Pulmonary artery endothelial cell (primary cell): ENCODE results near the gene PLAGL1. TPM values are rescaled to one million over a fixed set of nuclear protein-coding genes. Genes with fewer than 3 reads are reported as not detected.
"Not testable (repeated sequence)": the region's sequence is repeated elsewhere in the genome, so short reads cannot be mapped to it uniquely, and the experiment has no call there.

Experiments used
- DNase-seq: peaks from one replicate; pipeline ENCODE4 v3.0.0-alpha.2; 2011; ENCODE audit warnings: low read depth, low spot score
- total RNA-seq: library from RNA; depleted of rRNA; stranded (reverse); fragments of >200 nt; gene quantifications from 2 replicates; pipeline ENCODE4 v1.2.3, GENCODE V29; 2014

The PLAGL1 gene, protein sequence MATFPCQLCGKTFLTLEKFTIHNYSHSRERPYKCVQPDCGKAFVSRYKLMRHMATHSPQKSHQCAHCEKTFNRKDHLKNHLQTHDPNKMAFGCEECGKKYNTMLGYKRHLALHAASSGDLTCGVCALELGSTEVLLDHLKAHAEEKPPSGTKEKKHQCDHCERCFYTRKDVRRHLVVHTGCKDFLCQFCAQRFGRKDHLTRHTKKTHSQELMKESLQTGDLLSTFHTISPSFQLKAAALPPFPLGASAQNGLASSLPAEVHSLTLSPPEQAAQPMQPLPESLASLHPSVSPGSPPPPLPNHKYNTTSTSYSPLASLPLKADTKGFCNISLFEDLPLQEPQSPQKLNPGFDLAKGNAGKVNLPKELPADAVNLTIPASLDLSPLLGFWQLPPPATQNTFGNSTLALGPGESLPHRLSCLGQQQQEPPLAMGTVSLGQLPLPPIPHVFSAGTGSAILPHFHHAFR
- total RNA-seq: 8.8 and 19.7 TPM in 2 replicates

DNA sequence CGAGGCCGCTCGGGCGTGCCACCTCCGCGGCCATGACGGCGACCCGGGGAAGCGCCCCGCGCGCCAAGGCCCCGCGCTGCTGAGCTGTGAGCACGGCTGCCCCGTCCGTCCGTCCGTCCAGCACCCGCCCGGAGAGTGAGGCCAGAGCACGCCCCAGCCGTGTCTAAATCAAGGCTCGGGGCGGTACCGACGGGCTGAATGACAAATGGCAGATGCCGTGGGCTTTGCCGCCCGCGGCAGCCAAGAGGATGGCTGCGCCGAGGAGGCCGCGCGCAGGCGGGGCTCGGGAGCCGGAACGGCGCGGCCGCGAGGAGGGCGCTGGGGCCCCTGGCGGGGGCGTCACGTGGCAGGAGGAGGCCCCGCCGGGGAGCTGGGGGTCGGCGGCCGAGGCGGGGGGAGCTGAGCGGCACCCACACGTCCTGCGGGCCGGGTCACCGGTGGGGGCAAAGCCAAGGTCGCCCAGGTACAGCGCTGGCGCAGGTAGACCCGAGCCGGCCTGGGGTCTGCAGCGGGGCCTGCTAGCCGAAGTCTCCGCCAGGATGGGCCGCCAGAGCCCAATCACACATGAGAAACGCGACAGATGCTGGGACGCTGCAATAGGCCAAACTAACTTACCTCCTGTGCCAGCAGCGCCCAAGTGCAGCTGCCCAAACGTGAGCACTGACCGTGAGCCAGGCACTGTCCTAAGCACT, at the start of gene PLAGL1:
Gene PLAGL1, minus strand, starts transcription at position 140 of the 692 bp plus-strand sequence. CDS start 60,123 bp downstream, outside the sequence.
- peak; percentile 15 for DNase-seq

DNA sequence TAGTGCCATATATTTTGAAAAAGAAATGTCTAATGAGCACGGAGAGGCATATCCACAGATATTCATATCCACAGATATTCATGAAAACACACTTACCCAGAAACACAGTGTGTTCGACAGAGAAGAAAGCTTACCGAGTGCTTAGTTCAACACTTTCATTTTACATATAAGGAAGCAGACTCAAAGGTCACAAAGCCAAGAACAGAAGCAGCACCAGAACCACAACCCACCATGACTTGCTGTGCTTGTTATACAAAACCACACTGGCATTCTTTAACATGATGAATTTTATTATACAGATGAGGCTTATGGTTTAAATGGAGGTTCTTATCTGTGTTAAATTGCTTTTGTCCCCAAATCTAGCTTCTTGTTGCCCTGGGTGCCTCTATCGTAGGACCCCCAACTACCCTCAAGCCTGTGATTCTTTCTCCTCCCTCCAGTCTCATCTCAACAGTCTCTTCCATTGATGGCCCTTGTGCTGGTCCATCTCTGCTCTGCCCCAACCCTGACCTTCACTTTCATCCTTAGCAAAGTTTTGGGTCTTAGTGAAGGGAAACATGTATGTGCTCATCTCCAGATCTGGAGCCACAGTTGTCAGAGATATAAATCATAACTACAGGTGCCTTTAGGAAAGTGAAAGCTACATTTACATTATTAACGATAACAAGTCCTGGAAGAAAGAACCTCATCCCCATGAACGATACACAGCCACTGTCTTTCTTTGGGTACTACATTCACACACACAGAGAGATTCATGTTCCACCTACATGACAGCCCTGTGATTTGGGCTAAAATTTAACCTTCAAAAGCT, 47.3 kb upstream of the PLAGL1 start:
- no peak for DNase-seq

DNA sequence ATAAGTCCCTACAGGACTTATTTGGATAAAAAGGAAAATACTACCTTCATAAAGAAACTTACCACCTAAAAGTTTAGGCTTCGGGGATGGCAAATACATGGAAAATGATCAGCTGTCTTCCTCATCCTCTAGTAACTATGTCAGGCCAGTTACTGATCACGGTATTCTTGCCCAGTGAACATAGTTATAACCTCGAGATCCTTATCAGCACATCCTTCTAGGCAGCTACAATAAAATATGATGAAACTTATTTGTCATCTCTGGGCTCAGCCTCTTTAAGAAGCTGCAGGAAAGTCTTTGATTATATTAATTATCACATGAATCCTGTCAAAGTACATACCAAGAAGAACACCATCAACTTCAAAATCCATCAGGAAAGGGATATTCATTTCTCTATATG, 45.5 kb upstream of the PLAGL1 start:
- DNase-seq: no peak

DNA sequence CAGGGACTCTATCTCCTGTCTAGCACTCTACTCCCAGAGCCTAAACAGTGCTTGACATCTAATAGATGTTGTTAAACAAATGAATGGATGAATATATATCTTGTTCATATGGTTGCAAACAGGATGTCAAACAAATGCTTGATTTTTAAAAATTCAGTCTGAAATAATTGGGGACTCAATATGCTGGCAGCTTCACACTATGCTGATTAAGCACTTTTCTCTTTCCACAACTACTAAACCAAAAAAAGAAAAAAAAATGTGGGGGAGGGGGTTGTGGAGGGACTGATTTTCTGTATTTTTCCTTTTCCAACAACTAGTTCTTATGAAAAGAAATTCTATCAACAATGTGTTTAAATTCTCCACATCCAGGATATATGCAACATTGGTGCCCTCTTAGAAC, 44.4 kb upstream of the PLAGL1 start:
- no peak for DNase-seq

DNA sequence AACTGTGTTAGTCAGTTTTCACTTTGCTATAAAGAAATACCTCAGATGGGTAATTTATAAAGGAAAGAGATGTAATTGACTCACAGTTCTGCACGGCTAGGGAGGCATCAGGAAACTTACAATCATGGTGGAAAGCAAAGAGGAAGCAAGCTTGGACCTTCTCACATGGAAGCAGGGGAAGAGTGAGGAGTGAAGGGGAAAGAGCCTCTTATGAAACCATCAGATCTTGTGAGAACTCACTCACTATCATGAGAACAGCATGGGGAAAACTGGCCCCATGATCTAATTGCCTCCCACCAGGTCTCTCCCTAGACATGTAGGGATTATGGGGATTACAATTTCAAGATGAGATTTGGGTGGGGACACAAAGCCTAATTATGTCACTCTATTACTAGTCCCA, 41.3 kb upstream of the PLAGL1 start:
- no peak for DNase-seq

DNA sequence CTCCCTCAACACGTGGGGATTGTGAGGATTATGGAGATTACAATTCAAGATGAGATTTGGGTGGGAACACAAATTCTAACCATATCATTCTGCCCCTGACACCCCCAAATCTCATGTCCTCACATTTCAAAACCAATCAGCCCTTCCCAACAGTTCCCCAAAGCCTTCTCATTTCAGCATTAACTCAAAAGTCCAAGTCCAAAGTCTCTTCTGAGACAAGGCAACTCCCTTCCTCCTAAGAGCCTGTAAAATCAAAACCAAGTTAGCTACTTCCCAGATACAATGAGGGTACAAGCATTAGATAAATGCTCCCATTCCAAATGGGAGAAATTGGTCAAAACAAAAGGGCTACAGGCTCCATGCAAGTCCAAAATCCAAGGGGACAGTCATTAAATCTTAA, 39.6 kb upstream of the PLAGL1 start:
- no peak for DNase-seq

DNA sequence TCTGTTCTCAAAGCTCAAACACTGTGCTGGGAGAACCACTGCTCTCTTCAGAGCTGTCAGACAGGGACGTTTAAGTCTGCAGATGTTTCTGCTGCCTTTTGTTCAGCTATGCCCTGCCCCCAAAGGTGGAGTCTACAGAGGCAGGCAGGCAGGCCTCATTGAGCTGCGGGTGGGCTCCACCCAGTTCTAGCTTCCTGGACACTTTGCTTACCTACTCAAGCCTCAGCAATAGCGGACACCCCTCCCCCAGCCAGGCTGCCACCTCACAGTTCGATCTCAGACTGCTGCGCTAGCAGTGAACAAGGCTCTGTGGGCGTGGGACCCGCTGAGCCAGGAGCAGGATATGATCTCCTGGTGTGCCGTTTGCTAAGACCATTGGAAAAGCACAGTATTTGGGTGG, 38.6 kb upstream of the PLAGL1 start:
- DNase-seq: not testable (repeated sequence)

DNA sequence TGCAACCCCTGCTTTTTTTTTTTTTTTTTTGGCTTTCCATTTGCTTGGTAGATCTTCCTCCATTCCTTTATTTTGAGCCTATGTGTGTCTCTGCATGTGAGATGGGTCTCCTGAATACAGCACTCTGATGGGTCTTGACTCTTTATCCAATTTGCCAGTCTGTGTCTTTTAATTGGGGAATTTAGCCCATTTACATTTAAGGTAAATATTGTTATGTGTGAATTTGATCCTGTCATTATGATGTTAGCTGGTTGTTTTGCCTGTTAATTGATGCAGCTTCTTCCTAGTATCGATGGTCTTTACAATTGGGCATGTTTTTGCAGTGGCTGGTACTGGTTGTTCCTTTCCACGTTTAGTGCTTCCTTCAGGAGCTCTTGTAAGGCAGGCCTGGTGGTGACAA, 36.9 kb upstream of the PLAGL1 start:
- not testable (repeated sequence) for DNase-seq

DNA sequence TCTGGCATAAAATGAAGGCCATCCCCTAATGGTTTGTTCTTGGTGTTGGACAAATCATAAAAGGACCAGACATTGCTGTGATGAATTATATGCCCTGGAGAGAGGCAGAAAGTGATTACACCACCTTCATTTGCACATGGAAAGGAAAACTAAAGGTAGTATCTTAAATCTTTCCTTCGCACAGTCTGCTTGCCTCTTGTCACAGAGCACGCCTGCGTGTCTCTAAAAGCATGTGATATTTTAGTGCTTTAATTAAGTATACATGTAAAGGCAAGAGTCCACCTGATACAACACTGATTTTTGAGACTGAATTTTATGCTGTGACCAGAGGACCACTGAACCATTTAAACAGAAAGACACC, 28.8 kb upstream of the PLAGL1 start:
- no peak for DNase-seq

DNA sequence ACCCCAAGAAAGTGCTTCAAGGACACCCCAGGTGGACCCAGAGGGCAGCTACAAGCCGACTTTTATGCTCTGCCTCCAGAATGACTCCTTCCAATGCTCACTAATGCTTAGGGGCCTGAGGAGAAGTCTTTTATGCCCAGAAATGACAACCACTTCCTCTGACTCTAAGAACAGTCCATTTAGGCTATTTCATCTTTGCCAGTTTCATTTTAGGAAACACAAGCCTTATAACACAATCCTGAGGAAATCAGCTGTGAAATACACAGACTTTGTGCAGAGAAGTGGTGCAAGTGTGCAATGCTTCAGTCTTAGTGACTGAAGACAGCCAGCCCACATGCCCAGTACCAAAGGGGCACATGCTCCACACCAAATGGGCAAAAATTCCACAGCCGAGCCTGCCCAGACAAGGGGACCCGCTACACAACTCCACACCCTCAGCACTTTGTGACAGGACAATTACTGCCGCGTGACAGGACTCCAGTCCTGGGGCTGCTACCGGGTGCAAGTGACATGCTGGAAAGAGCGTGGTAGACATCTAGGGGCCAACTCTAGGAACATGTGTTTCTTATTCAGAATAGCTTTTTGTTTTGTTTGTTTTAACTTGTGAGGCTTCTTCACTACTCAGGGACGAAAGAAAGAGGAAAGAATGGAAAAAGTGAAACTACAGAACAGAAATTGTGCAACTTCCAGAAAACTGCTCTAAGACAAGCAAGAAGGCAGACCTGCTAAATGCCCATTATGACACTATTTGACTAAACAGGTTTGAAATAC, 28.2 kb upstream of the PLAGL1 start:
- DNase-seq: no peak

DNA sequence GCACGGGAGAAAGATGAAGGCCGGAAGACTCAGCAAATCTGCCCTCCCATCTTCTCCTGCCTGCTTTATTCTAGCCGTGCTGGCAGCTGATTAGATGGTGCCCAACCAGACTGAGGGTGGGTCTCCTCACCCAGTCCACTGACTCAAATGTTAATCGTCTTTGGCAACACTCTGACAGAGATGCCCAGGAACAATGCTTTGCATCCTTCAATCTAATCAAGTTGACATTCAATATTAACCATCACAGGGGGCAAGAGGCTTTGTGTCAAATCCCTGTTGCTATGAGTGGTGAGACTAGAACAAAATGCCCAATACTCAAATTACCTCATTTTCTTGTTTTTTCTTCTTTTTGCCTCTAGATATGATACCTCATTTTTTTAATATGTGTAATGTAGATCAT, 27.4 kb upstream of the PLAGL1 start:
- DNase-seq: no peak

DNA sequence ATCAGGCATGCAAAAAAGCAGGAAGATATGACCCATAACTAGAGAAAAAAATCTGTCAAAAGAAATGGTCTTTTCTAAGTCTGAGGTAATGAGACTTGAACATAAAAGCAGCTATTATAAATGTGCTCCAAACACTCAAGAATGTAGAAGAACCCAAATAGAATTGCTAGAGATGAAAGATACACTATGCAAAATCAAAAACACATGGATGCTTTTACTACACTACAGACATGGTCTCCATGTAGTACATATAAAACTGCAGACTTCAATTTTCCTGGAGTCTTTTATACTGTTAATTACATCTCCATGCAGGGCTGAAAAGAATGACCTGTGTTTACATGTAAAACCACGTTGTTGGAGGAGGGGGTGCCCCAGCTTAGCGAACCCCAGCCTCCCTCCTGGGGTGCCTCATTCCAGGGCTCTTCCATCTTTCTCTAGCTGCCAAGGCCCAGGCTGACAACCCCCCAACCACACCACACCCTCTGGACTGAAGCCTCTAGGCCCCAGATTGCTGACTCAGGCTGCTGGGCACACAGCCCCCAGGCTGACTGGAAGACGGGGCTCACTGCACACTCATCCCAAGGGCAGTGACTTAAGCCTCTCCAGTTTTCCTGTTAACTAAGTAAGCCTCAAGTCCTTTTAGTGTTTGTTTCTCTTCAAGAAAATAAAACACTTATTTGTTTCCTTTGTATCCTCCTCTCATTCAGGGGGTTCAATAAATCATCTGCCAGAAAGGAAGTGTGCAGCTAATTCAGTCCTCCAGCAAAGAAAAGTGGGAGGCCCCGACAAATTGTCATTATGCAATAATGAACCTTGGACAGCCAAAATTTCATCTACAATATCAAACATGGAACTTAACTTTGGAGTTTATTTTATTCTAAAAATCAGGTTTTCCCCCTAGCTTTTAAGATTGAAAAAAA, 26.0 kb upstream of the PLAGL1 start:
- no peak for DNase-seq

DNA sequence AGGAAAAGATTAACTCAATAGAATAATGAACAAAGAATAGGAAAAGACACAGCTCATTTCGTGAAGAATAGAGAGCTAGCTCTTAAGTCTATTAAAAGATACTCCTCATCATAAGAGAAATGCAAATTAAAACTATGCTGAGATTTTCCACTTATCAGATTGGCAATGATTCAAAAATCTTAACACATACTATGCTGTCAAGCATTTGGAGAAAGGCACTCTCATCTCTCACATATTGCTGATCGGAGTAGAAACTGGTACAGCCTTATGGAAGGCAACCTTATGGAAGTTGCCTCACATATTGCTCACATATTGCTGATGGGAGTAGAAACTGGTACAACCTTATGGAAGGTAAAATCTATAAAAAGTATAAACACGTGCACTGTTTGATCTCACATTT, 21.4 kb upstream of the PLAGL1 start:
- DNase-seq: no peak

DNA sequence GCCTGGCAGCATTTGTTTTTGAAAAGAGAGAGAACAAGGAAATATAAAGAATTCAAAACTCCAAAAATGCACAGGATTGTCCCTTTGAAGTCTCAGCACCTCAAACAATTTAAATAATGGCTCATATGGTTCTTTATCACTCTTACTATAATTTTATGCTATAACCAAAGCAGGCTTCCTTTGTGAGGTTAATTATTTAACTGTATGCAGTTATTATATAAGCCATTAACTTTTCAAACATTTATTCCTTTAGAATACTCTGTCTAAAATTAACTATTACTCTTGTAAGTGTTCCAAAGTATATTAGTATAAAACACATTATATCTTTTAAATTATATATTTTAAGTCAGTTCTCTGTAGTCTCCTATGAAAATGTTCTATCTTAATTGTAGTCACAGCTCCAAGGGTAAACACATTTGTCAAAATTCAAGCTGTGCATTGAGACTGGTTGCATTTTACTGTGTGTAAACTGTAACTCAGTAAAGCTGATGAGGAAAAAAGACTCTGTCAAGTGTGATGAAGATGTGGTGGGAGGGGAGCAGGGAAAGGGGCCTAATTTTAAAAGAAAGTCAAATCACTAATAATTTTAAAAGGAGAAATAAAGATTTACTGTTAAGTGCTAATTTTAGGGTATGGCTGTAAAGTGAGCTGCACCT, 20.0 kb upstream of the PLAGL1 start:
- no peak for DNase-seq

DNA sequence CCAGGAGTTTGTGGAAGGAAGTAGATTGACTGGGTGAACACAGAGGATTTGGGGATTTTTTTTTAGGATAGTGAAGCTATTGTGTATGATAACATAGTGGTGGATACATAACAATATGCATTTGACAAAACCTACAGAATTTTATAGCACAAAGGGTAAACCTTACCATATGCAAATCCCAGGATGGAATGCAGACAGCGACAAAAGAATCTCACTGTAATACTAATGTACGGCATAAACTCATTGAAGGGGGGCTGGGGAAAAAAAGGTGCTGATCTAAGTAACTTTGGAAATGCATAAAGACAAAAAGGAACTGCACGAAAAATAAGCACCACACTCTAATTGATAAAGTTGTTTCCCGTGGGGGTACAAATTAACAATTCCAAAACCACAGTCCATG, 15.2 kb upstream of the PLAGL1 start:
- no peak for DNase-seq

DNA sequence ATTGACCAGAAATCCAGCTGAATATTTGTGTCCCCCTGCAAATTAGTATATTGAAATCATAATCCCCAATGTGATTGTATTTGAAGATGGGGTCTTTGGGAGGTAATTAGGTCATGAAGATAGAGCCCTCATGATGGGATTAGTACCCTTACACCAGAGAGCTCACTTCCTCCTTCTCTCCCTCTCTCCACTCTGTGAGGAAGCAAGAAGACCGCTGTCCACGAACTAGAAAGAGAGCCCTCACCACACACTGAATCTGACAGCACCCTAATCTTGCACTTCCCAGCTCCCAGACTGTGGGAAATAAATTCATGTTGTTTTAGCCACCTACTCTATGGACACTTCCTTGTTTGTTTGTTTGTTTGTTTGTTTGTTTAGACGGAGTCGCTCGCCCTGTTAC, 11.9 kb upstream of the PLAGL1 start:
- DNase-seq: no peak

DNA sequence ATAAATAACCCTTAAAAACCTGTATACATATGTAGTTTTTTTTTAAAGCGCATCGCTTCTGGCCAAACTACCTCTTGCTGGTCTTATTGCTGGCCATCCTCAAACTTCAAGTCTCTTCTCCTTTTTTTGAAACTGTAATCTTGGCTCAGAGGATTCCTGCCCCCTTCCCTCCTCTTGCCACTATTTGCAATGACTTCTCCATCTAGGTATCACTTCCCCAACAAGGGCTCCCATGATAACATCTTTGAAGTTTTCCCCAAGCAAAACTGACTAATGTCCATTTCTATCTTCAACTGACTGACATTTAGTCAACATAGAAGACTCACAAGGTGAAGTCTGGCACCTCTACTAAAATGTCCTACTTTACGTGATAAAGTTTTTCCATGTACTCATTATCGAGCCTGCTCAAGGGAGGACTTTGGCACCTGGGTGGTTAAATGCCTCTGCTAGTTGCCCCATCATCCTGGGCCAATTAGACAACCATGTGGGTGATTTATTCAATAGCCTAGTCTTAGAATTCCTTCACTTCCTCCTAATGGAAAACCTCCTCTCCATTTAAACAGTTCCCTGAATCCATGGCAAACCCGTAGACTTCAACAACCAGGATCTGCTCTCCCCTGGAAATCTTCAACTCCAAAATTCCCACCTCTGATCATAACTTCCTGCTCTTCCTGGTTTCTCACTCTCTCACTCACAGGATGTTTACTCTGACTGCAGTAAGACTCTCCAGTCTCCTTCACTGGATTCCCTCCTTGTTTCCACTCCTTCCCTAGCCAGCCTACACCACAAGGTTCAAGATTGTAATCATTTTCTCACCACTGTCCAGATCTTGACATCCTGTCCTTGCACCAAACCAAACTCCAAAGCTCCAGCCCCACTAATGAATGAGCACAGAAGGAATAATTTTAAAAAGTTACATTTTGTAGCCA, 9.4 kb upstream of the PLAGL1 start:
- no peak for DNase-seq

DNA sequence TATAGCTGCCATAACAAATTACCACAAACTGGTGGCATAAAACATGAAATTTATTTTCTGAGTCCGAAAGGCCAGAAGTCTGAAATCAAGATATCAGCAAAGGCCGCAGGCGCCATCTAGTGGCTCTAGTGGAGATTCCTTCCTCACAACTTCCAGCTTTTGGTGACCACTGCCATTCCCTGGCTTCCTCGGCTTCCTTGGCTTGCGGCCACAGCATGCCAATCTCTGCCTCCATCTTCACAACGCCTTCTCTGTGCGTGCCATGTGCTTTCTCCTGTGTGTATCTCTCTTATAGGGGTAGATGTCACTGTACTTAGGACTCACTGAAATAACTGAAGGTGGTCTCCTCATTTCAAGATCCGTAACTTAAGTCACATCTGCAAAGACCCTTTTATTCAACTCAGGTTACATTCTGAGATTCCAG, 5.4 kb upstream of the PLAGL1 start:
- DNase-seq: peak; percentile 57

DNA sequence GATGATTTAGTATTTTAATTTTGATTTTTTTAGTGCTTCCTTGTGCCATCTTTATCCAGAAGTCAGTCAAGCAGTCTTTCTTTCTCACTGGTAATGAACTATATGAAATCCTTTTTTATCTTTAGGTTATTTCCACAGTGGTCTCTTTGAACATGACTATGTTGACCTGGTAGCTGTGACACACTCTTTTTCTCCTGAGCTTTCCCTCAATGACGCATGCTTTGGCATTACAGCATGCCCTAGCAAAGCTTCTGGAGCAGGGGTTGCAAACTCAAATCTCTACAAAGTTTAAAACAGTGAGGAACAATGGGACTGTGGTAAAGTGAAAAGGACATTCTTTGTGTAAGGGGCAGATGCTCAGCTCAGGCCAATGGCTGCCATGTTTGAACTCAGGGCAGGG, 4.5 kb upstream of the PLAGL1 start:
- no peak for DNase-seq
